ENCODE results near the gene UBE3C. TPM values are rescaled to one million over a fixed set of nuclear protein-coding genes. Genes with fewer than 3 reads are reported as not detected.
"Not testable (repeated sequence)": the region's sequence is repeated elsewhere in the genome, so short reads cannot be mapped to it uniquely, and the experiment has no call there.

UBE3C gene
- total RNA-seq, 1 experiment from 2014 or later = 50.2 TPM

- DNase-seq (ENCODE audit: low spot score); in situ Hi-C loops (cut with HindIII; ENCODE audit: low sequenced_read_pairs): not testable (repeated sequence)
These were observed 20.8 kb downstream of the UBE3C start for GRCh38 chr7:157159537-157159936.

- DNase-seq (ENCODE audit: low spot score) = no peak
- in situ Hi-C loops (cut with HindIII; ENCODE audit: low sequenced_read_pairs) = no loop called here
These were observed 21.7 kb downstream of the UBE3C start for GRCh38 chr7:157160433-157160832.

- no peak for DNase-seq (ENCODE audit: low spot score)
- in situ Hi-C loops (cut with HindIII; ENCODE audit: low sequenced_read_pairs) = no loop called here
These were observed 27.3 kb downstream of the UBE3C start for GRCh38 chr7:157165987-157166386.

GRCh38 chr7:157168571-157168970, 29.8 kb downstream of the UBE3C start:
- in situ Hi-C loops (cut with HindIII; ENCODE audit: low sequenced_read_pairs) = no loop called here

GRCh38 chr7:157176771-157177170, 38.0 kb downstream of the UBE3C start:
- in situ Hi-C loops (cut with HindIII; ENCODE audit: low sequenced_read_pairs) = no loop called here
- no peak for DNase-seq (ENCODE audit: low spot score)

More at GRCh38 chr7:157168571-157168970, 29.8 kb downstream of the UBE3C start:
- no peak for DNase-seq (ENCODE audit: low spot score)

- in situ Hi-C loops (cut with HindIII; ENCODE audit: low sequenced_read_pairs) = no loop called here
- no peak for DNase-seq (ENCODE audit: low spot score)
These were observed 38.7 kb downstream of the UBE3C start for GRCh38 chr7:157177333-157177982.

- in situ Hi-C loops (cut with HindIII; ENCODE audit: low sequenced_read_pairs) = no loop called here
These were observed 39.3 kb downstream of the UBE3C start for GRCh38 chr7:157177983-157178381.

GRCh38 chr7:157183832-157184231, 45.1 kb downstream of the UBE3C start:
- in situ Hi-C loops (cut with HindIII; ENCODE audit: low sequenced_read_pairs) = no loop called here
- no peak for DNase-seq (ENCODE audit: low spot score)

More at GRCh38 chr7:157177983-157178381, 39.3 kb downstream of the UBE3C start:
- no peak for DNase-seq (ENCODE audit: low spot score)

GRCh38 chr7:157188091-157188665, 49.5 kb downstream of the UBE3C start:
- in situ Hi-C loops (cut with HindIII; ENCODE audit: low sequenced_read_pairs) = no loop called here

GRCh38 chr7:157189405-157189804, 50.7 kb downstream of the UBE3C start:
- in situ Hi-C loops (cut with HindIII; ENCODE audit: low sequenced_read_pairs) = no loop called here
- DNase-seq (ENCODE audit: low spot score) = no peak

More at GRCh38 chr7:157188091-157188665, 49.5 kb downstream of the UBE3C start:
- DNase-seq (ENCODE audit: low spot score) = no peak

- in situ Hi-C loops (cut with HindIII; ENCODE audit: low sequenced_read_pairs) = no loop called here
- DNase-seq (ENCODE audit: low spot score) = no peak
These were observed 54.1 kb downstream of the UBE3C start for GRCh38 chr7:157192861-157193260.

- in situ Hi-C loops (cut with HindIII; ENCODE audit: low sequenced_read_pairs) = no loop called here
- DNase-seq (ENCODE audit: low spot score) = no peak
These were observed 54.5 kb downstream of the UBE3C start for GRCh38 chr7:157193274-157193673.

- no peak for DNase-seq (ENCODE audit: low spot score)
- in situ Hi-C loops (cut with HindIII; ENCODE audit: low sequenced_read_pairs) = no loop called here
These were observed 56.2 kb downstream of the UBE3C start for GRCh38 chr7:157194948-157195347.

- in situ Hi-C loops (cut with HindIII; ENCODE audit: low sequenced_read_pairs) = no loop called here
- no peak for DNase-seq (ENCODE audit: low spot score)
These were observed 57.1 kb downstream of the UBE3C start for GRCh38 chr7:157195868-157196267.

- in situ Hi-C loops (cut with HindIII; ENCODE audit: low sequenced_read_pairs) = no loop called here
- DNase-seq (ENCODE audit: low spot score) = no peak
These were observed 65.4 kb downstream of the UBE3C start for GRCh38 chr7:157204134-157204533.

- in situ Hi-C loops (cut with HindIII; ENCODE audit: low sequenced_read_pairs) = no loop called here
- no peak for DNase-seq (ENCODE audit: low spot score)
These were observed 66.7 kb downstream of the UBE3C start for GRCh38 chr7:157205438-157205837.

GRCh38 chr7:157208571-157209413, 70.1 kb downstream of the UBE3C start:
- in situ Hi-C loops (cut with HindIII; ENCODE audit: low sequenced_read_pairs) = no loop called here
- no peak for DNase-seq (ENCODE audit: low spot score)

- in situ Hi-C loops (cut with HindIII; ENCODE audit: low sequenced_read_pairs) = no loop called here
- DNase-seq (ENCODE audit: low spot score) = no peak
These were observed 72.0 kb downstream of the UBE3C start for GRCh38 chr7:157210682-157211081.

- in situ Hi-C loops (cut with HindIII; ENCODE audit: low sequenced_read_pairs) = no loop called here
- peak; percentile 58 for DNase-seq (ENCODE audit: low spot score)
These were observed 73.0 kb downstream of the UBE3C start for GRCh38 chr7:157211690-157212089.

GRCh38 chr7:157219154-157219553, 80.4 kb downstream of the UBE3C start:
- in situ Hi-C loops (cut with HindIII; ENCODE audit: low sequenced_read_pairs) = no loop called here
- no peak for DNase-seq (ENCODE audit: low spot score)
